ENCODE results near the gene IPPK. TPM values are rescaled to one million over a fixed set of nuclear protein-coding genes. Genes with fewer than 3 reads are reported as not detected.

IPPK gene
- total and polyA plus RNA-seq, 2 of the 8 experiments (the other 6 are each of a cell fraction or from before 2014, with no cell fraction given), result 10.5 to 13.6 TPM

GRCh38 chr9:92590377-92590776 lies 79.6 kb downstream of the IPPK start (continued):
- TF ChIP-seq CHD7 (IDR thresholded peaks at IDR 0.05; ENCODE audit: insufficient replicate concordance, low read length), result no peak
- TF ChIP-seq SP2 (IDR thresholded peaks at IDR 0.05; ENCODE audit: low read length), result no peak
- TF ChIP-seq TBP (IDR thresholded peaks at IDR 0.05; ENCODE audit: low read depth, low read length), result no peak
- TF ChIP-seq HDAC6 (IDR thresholded peaks at IDR 0.05; ENCODE audit: low read depth, low read length), result no peak
- TF ChIP-seq JUN (IDR thresholded peaks at IDR 0.05; ENCODE audit: low read depth, low read length), result no peak
- TF ChIP-seq CBX8 (IDR thresholded peaks at IDR 0.05; ENCODE audit: borderline replicate concordance, low read depth, low read length), result no peak
- no peak for TF ChIP-seq RNF2 (IDR thresholded peaks at IDR 0.05; ENCODE audit: borderline replicate concordance, low read depth, low read length, missing control alignments, poor library complexity, severe bottlenecking)
- no peak for TF ChIP-seq YY1 (IDR thresholded peaks at IDR 0.05; ENCODE audit: low read depth, low read length)
- TF ChIP-seq CTBP2 (IDR thresholded peaks at IDR 0.05; ENCODE audit: borderline replicate concordance, insufficient read depth, insufficient read length, low read length), result no peak
- TF ChIP-seq HDAC2 (IDR thresholded peaks at IDR 0.05; ENCODE audit: borderline replicate concordance in 1 of 2, low read depth in 2 of 2, low read length in 2 of 2), result no peak
- no peak for TF ChIP-seq CBX5 (IDR thresholded peaks at IDR 0.05; ENCODE audit: low read depth, low read length)

Measured in H1 (cell line).